C1 segment of cervical spinal cord (tissue), 14 donors: ENCODE measurements around the gene FNDC3B.

Source experiments
- DNase-seq, 14 donors: peaks; one replicate each; lab custom pipeline; 2025; lab: John Stamatoyannopoulos, UW

The FNDC3B gene

GRCh38 chr3:172442606-172443005 is 403.2 kb downstream of the FNDC3B start:
- DNase-seq: no peak

- no peak for DNase-seq
These were observed 405.4 kb downstream of the FNDC3B start for GRCh38 chr3:172444821-172445220.

- DNase-seq: no peak
These were observed 406.8 kb downstream of the FNDC3B start for GRCh38 chr3:172446198-172446597.

GRCh38 chr3:172447611-172448579 is 408.5 kb downstream of the FNDC3B start, which contains the start of gene GHSR:
GHSR (minus strand) TSS chr3:172448456; CDS start chr3:172448413, 43 bp downstream.
- no peak for DNase-seq

GRCh38 chr3:172448661-172449465 is 409.5 kb downstream of the FNDC3B start:
- no peak for DNase-seq

- DNase-seq: no peak
These were observed 410.2 kb downstream of the FNDC3B start for GRCh38 chr3:172449466-172450149.
